ENCODE measurements around the gene LBHD2.

LBHD2 gene

DNA sequence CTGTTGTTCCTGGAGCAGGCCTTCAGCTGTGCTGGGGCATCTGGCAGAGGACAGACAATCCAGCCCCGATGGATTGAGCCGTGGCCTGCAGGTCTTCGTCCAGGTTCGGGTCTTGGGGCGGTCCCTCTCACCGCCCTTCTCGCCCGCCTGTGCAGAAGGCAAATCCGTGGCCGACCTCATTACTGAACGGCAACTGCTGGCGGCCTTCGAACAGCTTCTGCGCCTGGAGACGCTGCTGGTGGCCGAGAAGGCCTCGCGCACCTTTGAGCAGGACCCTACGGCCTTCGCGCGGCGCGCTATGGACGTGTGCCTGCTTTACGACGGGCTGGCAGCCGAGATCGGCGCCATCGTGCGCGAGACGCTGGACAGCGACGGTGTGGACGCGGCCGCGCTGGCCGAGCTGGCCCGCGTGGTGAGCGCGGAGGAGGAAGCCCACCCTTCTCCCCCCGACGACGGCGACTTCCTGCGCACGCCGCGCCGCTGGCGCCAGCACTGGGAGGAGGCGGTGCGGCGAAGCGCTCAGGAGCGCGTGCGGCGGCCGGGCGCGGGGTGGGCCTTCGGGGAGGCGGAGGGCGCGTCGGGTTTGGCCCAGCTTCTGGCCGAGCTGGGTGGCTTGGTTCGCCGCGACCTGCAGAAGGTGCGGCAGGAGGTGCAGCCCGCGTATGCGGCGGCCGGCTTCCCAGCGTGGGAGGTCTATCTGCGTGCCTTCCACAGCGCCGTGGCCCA, 18.1 kb downstream of the LBHD2 start:
- POLR2A ChIA-PET: no interaction called here
- CTCF ChIA-PET: interaction anchor here (6.1 to 8.0 kb wide), 2 partner anchors 23 to 39 kb away, joined by 41 to 121 read pairs; partner anchors contain the start of gene TNFAIP2
- TF ChIP-seq, protein P1, sequence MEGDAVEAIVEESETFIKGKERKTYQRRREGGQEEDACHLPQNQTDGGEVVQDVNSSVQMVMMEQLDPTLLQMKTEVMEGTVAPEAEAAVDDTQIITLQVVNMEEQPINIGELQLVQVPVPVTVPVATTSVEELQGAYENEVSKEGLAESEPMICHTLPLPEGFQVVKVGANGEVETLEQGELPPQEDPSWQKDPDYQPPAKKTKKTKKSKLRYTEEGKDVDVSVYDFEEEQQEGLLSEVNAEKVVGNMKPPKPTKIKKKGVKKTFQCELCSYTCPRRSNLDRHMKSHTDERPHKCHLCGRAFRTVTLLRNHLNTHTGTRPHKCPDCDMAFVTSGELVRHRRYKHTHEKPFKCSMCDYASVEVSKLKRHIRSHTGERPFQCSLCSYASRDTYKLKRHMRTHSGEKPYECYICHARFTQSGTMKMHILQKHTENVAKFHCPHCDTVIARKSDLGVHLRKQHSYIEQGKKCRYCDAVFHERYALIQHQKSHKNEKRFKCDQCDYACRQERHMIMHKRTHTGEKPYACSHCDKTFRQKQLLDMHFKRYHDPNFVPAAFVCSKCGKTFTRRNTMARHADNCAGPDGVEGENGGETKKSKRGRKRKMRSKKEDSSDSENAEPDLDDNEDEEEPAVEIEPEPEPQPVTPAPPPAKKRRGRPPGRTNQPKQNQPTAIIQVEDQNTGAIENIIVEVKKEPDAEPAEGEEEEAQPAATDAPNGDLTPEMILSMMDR (IDR thresholded peaks at IDR 0.05; ENCODE audit: control extremely low read depth, extremely low read depth, low read depth, missing control alignments): no peak
- DNase-seq (ENCODE audit: extremely low spot score): no peak

GRCh38 chr14:103102689-103103260, 18.8 kb downstream of the LBHD2 start:
- TF ChIP-seq, protein P1 (IDR thresholded peaks at IDR 0.05; ENCODE audit: control extremely low read depth, extremely low read depth, low read depth, missing control alignments): no peak
- POLR2A ChIA-PET: no interaction called here

GRCh38 chr14:103103461-103104388, 19.7 kb downstream of the LBHD2 start:
- POLR2A ChIA-PET: no interaction called here
- no peak for DNase-seq (ENCODE audit: extremely low spot score)
- TF ChIP-seq, protein P1 (IDR thresholded peaks at IDR 0.05; ENCODE audit: control extremely low read depth, extremely low read depth, low read depth, missing control alignments): no peak
- CTCF ChIA-PET: interaction anchor here (0.9 to 8.0 kb wide), 34 partner anchors 8 to 458 kb away, joined by 3 to 121 read pairs (median 6); partner anchors contain the start of genes BAG5, EIF5, EXOC3L4 and TNFAIP2

More at GRCh38 chr14:103102689-103103260, 18.8 kb downstream of the LBHD2 start:
- CTCF ChIA-PET: interaction anchor here (2.6 to 8.0 kb wide), 6 partner anchors 10 to 82 kb away, joined by 18 to 121 read pairs (median 35); partner anchors contain the start of gene TNFAIP2
- DNase-seq (ENCODE audit: extremely low spot score): no peak

DNA sequence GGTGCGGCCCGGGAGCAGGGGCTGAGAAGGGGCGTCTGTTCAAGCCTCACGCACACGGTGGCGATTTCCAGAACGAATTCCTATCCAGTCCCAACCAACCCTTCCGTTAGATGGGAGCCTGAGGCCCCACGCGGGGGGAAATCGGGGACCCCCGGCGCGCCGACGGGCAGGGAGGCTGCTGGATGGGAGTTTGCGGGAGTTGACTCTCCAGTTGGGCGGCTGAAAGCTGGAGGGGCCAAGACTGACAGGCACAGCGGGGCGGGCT, 20.3 kb downstream of the LBHD2 start:
- no peak for DNase-seq (ENCODE audit: extremely low spot score)
- POLR2A ChIA-PET: interaction anchor here (1.0 kb wide), 1 partner anchor 239 kb away, joined by 3 read pairs; no protein-coding TSS in a partner anchor
- CTCF ChIA-PET: interaction anchor here (0.6 to 8.0 kb wide), 65 partner anchors 8 to 458 kb away, joined by 3 to 121 read pairs (median 5); partner anchors contain the start of genes BAG5, EIF5, EXOC3L4 and LBHD2
- TF ChIP-seq, protein P1 (IDR thresholded peaks at IDR 0.05; ENCODE audit: control extremely low read depth, extremely low read depth, low read depth, missing control alignments): no peak

- POLR2A ChIA-PET: interaction anchor here (1.0 kb wide), 1 partner anchor 239 kb away, joined by 3 read pairs; no protein-coding TSS in a partner anchor
- CTCF ChIA-PET: interaction anchor here (0.6 to 8.0 kb wide), 70 partner anchors 8 to 457 kb away, joined by 3 to 121 read pairs (median 4); partner anchors contain the start of genes BAG5, EIF5, EXOC3L4 and LBHD2
- TF ChIP-seq, protein P1 (IDR thresholded peaks at IDR 0.05; ENCODE audit: control extremely low read depth, extremely low read depth, low read depth, missing control alignments): peak; percentile 99
- DNase-seq (ENCODE audit: extremely low spot score): peak; percentile 84
Observed at GRCh38 chr14:103104654-103105452, 20.8 kb downstream of the LBHD2 start.

Measured in GM10248 (cell line).